ENCODE data around the gene BET1. TPM values are rescaled to one million over a fixed set of nuclear protein-coding genes. Genes with fewer than 3 reads are reported as not detected.

BET1 gene
- total RNA-seq, 1 experiment from 2014 or later = 17.2 TPM

- Histone ChIP-seq H3K79me2 (ENCODE audit: insufficient read depth, low read length) (no peaks in the 10 kb centered on the region), H3K27ac (ENCODE audit: low read depth, low read length) (no peak overlapping the region), H3K27me3 (ENCODE audit: insufficient read depth, low read length) (0 out of 2 replicates have a peak, but pooled peaks cover 3% of the 10 kb centered on the region), H2AFZ (ENCODE audit: low read depth, low read length, poor library complexity, severe bottlenecking) (no peak overlapping the region), H3K4me3 (replicated peaks in 1 of 2; ENCODE audit: low read depth in 1 of 2, low read length in 2 of 2) (no peak overlapping the region), H3K4me1 (ENCODE audit: control insufficient read depth in 1 of 2, insufficient read depth in 2 of 2, low read length in 2 of 2) (no peaks in the 10 kb centered on the region), H3K9me3 (ENCODE audit: control insufficient read depth in 1 of 2, insufficient read depth in 1 of 2, low read depth in 1 of 2, low read length in 2 of 2) (no peaks in the 10 kb centered on the region), H3K9me2 (ENCODE audit: insufficient read depth) (no peaks in the 10 kb centered on the region), H3K9ac (ENCODE audit: low read length) (no peak overlapping the region), H3K36me3 (ENCODE audit: control insufficient read depth in 1 of 2, insufficient read depth in 2 of 2, low read length in 2 of 2) (no peaks in the 10 kb centered on the region), H4K20me1 (ENCODE audit: insufficient read depth) (no peaks in the 10 kb centered on the region), H3K4me2 (ENCODE audit: low read length) (no peak overlapping the region)
- ATAC-seq = no peak
- RAD21 ChIA-PET (ENCODE audit: low non-redundant PET in 1 of 2, low total read pairs in 2 of 2, uncharacterized antibody in 2 of 2, unreplicated experiment in 2 of 2) = no interaction called here
- intact Hi-C loops (cut with micrococcal nuclease) = loop anchor here (5.0 kb wide), 1 partner anchor 219 kb away; no protein-coding TSS in a partner anchor
- CTCF ChIA-PET = no interaction called here
- BruUV-seq (replicated peaks) = no TSS peak
- TF ChIP-seq EZH2phosphoT487 (IDR thresholded peaks at IDR 0.05; ENCODE audit: borderline replicate concordance) (no peak), POLR2A (IDR thresholded peaks at IDR 0.05; ENCODE audit: borderline replicate concordance, extremely low read depth, insufficient read depth, insufficient read length) (no peak), ZBTB33 (IDR thresholded peaks at IDR 0.05; ENCODE audit: extremely low read depth, insufficient replicate concordance, low read length) (no peak), CBX3 (IDR thresholded peaks at IDR 0.05; ENCODE audit: low read depth) (no peak)
- POLR2A ChIA-PET = no interaction called here
- no peak for DNase-seq (ENCODE audit: low read depth, low spot score)
Observed at GRCh38 chr7:94016786-94017185, 12.6 kb upstream of the BET1 start.

DNA sequence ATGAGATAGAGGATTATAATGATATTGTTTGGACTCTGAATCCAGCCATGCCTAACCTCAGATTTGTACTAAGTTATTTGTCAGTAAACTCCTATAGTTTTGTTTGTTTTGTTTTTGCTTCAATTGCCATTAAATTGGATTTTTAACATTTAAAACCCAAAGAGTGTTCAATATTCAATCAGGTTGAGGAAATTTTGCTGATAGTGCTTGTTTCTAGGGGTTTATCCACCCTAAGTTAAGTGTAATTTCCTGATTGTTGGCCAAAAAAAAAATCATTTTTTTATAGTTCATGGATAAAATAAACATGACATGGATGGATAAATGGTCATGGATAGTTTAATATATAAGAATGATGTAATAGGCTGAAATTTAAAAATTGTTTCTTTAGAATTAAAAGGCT, 11.4 kb upstream of the BET1 start:
- H3K4me3 ChIP-seq (replicated peaks in 1 of 2; ENCODE audit: low read depth in 1 of 2, low read length in 2 of 2) = no peak overlapping the region
- ATAC-seq (no peak), DNase-seq (ENCODE audit: low read depth, low spot score) (no peak)
- no TSS peak for BruUV-seq (replicated peaks)
- no peaks in the 10 kb centered on the region for H3K9me3 ChIP-seq (ENCODE audit: control insufficient read depth in 1 of 2, insufficient read depth in 1 of 2, low read depth in 1 of 2, low read length in 2 of 2)
- 0 out of 2 replicates have a peak, but pooled peaks cover 3% of the 10 kb centered on the region for H3K27me3 ChIP-seq (ENCODE audit: insufficient read depth, low read length)
- no peaks in the 10 kb centered on the region for H3K4me1 ChIP-seq (ENCODE audit: control insufficient read depth in 1 of 2, insufficient read depth in 2 of 2, low read length in 2 of 2)
- H2AFZ ChIP-seq (ENCODE audit: low read depth, low read length, poor library complexity, severe bottlenecking) = no peak overlapping the region
- no peaks in the 10 kb centered on the region for H3K9me2 ChIP-seq (ENCODE audit: insufficient read depth)
- no peaks in the 10 kb centered on the region for H3K36me3 ChIP-seq (ENCODE audit: control insufficient read depth in 1 of 2, insufficient read depth in 2 of 2, low read length in 2 of 2)
- H3K79me2 ChIP-seq (ENCODE audit: insufficient read depth, low read length) = no peaks in the 10 kb centered on the region
- H3K9ac ChIP-seq (ENCODE audit: low read length) = no peak overlapping the region
- RAD21 ChIA-PET (ENCODE audit: low non-redundant PET in 1 of 2, low total read pairs in 2 of 2, uncharacterized antibody in 2 of 2, unreplicated experiment in 2 of 2) = no interaction called here
- POLR2A ChIA-PET = no interaction called here
- CTCF ChIA-PET = no interaction called here
- intact Hi-C loops (cut with micrococcal nuclease) = loop anchor here (5.0 kb wide), 1 partner anchor 218 kb away; no protein-coding TSS in a partner anchor
- no peaks in the 10 kb centered on the region for H4K20me1 ChIP-seq (ENCODE audit: insufficient read depth)
- no peak overlapping the region for H3K4me2 ChIP-seq (ENCODE audit: low read length)
- no peak overlapping the region for H3K27ac ChIP-seq (ENCODE audit: low read depth, low read length)
- TF ChIP-seq FOSL1 (IDR thresholded peaks at IDR 0.05; ENCODE audit: low read depth) (no peak), CBX3 (IDR thresholded peaks at IDR 0.05; ENCODE audit: low read depth) (no peak), SRF (IDR thresholded peaks at IDR 0.05; ENCODE audit: low read depth) (no peak), JUND (IDR thresholded peaks at IDR 0.05) (no peak), REST (IDR thresholded peaks at IDR 0.05; ENCODE audit: low read depth) (no peak), SP1 (IDR thresholded peaks at IDR 0.05; ENCODE audit: low read depth) (no peak), TCF7L2 (IDR thresholded peaks at IDR 0.05; ENCODE audit: borderline replicate concordance, extremely low read depth, insufficient read depth, insufficient read length) (no peak), YY1 (IDR thresholded peaks at IDR 0.05; ENCODE audit: extremely low read depth, insufficient replicate concordance, low read depth, low read length) (no peak), CEBPB (IDR thresholded peaks at IDR 0.05; ENCODE audit: low read depth) (no peak)
- TF ChIP-seq, protein P1, sequence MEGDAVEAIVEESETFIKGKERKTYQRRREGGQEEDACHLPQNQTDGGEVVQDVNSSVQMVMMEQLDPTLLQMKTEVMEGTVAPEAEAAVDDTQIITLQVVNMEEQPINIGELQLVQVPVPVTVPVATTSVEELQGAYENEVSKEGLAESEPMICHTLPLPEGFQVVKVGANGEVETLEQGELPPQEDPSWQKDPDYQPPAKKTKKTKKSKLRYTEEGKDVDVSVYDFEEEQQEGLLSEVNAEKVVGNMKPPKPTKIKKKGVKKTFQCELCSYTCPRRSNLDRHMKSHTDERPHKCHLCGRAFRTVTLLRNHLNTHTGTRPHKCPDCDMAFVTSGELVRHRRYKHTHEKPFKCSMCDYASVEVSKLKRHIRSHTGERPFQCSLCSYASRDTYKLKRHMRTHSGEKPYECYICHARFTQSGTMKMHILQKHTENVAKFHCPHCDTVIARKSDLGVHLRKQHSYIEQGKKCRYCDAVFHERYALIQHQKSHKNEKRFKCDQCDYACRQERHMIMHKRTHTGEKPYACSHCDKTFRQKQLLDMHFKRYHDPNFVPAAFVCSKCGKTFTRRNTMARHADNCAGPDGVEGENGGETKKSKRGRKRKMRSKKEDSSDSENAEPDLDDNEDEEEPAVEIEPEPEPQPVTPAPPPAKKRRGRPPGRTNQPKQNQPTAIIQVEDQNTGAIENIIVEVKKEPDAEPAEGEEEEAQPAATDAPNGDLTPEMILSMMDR (IDR thresholded peaks at IDR 0.05 in 2 of 3, conservative IDR thresholded peaks at IDR 0.05 in 1 of 3; ENCODE audit: borderline replicate concordance in 1 of 3, insufficient read depth in 1 of 3, low read depth in 2 of 3, low read length in 2 of 3) = no peak

Measured in HCT116 (cell line).